SK-N-SH treated with all-trans-retinoic acid at 6 μM for 48 hours (cell line): ENCODE data around the gene TRPV3.

Source experiments
- ATAC-seq: fragments of 200-7000 bp; cut with Tn5 transposase; 3 replicates; pipeline ENCODE4 v1.9.1; 2020; ENCODE audit warnings: mild to moderate bottlenecking, moderate library complexity
- ARNTL ChIP-seq: fragments of 450-650 bp; formaldehyde crosslinking; IDR thresholded peaks from 2 replicates; pipeline ENCODE4 v1.5.0; 2020; ENCODE audit warnings: low read depth, mild to moderate bottlenecking, moderate library complexity, borderline replicate concordance
- BACH2 ChIP-seq: fragments of 250-450 bp; sonication (Bioruptor Pico); IDR thresholded peaks from 2 replicates; pipeline ENCODE4 v1.9.0; 2021; ENCODE audit warnings: mild to moderate bottlenecking, borderline replicate concordance
- CREB5 ChIP-seq: fragments of 250-450 bp; sonication (Bioruptor Pico); IDR thresholded peaks from 2 replicates; pipeline ENCODE4 v1.5.1; 2020; ENCODE audit warnings: low read depth, mild to moderate bottlenecking, moderate library complexity
- CSDC2 ChIP-seq: fragments of 250-450 bp; sonication (Bioruptor Pico); IDR thresholded peaks from 2 replicates; pipeline ENCODE4 v1.5.0; 2020; ENCODE audit warnings: mild to moderate bottlenecking, moderate library complexity
- CSRNP3 ChIP-seq: fragments of 250-450 bp; sonication (Bioruptor Pico); IDR thresholded peaks from 2 replicates; pipeline ENCODE4 v1.5.1; 2021; ENCODE audit warnings: mild to moderate bottlenecking, moderate library complexity
- ESRRG ChIP-seq: fragments of 250-450 bp; sonication (Bioruptor Pico); IDR thresholded peaks from 2 replicates; pipeline ENCODE4 v1.6.1; 2021; ENCODE audit warnings: mild to moderate bottlenecking
- GLIS3 ChIP-seq: fragments of 250-450 bp; sonication (Bioruptor Pico); IDR thresholded peaks from 2 replicates; pipeline ENCODE4 v1.5.0; 2020; ENCODE audit warnings: mild to moderate bottlenecking, moderate library complexity
- ISL1 ChIP-seq: fragments of 250-450 bp; sonication (Bioruptor Pico); IDR thresholded peaks from 2 replicates; pipeline ENCODE4 v2.1.2; 2022; ENCODE audit warnings: mild to moderate bottlenecking, moderate library complexity
- PATZ1 ChIP-seq: fragments of 250-450 bp; sonication (Bioruptor Pico); IDR thresholded peaks from 2 replicates; pipeline ENCODE4 v1.8.0; 2020; ENCODE audit warnings: mild to moderate bottlenecking, moderate library complexity, borderline replicate concordance
- POU6F1 ChIP-seq: fragments of 250-450 bp; sonication (Bioruptor Pico); IDR thresholded peaks from 2 replicates; pipeline ENCODE4 v1.8.0; 2021; ENCODE audit warnings: low read depth, mild to moderate bottlenecking, moderate library complexity, borderline replicate concordance
- PPARA ChIP-seq: fragments of 250-450 bp; sonication (Bioruptor Pico); IDR thresholded peaks from 2 replicates; pipeline ENCODE4 v1.5.0; 2020; ENCODE audit warnings: mild to moderate bottlenecking, borderline replicate concordance
- RARB ChIP-seq: fragments of 250-450 bp; sonication (Bioruptor Pico); IDR thresholded peaks from 2 replicates; pipeline ENCODE4 v1.8.0; 2021; ENCODE audit warnings: mild to moderate bottlenecking, moderate library complexity
- SNAI2 ChIP-seq: fragments of 250-450 bp; sonication (Bioruptor Pico); IDR thresholded peaks from 2 replicates; pipeline ENCODE4 v1.5.0; 2020; ENCODE audit warnings: mild to moderate bottlenecking, moderate library complexity
- TCF4 ChIP-seq: fragments of 250-450 bp; sonication (Bioruptor Pico); IDR thresholded peaks from 2 replicates; pipeline ENCODE4 v1.8.0; 2021; ENCODE audit warnings: mild to moderate bottlenecking, moderate library complexity, borderline replicate concordance
- TOX ChIP-seq: fragments of 250-450 bp; sonication (Bioruptor Pico); IDR thresholded peaks from 2 replicates; pipeline ENCODE4 v1.8.0; 2021; ENCODE audit warnings: mild to moderate bottlenecking, moderate library complexity, borderline replicate concordance
- ZC3H10 ChIP-seq: fragments of 250-450 bp; sonication (Bioruptor Pico); IDR thresholded peaks from 2 replicates; pipeline ENCODE4 v1.5.1; 2021; ENCODE audit warnings: mild to moderate bottlenecking, moderate library complexity
- ZFP3 ChIP-seq: fragments of 250-450 bp; sonication (Bioruptor Pico); IDR thresholded peaks from 2 replicates; pipeline ENCODE4 v1.5.0; 2020; ENCODE audit warnings: mild to moderate bottlenecking, moderate library complexity
- ZFP30 ChIP-seq: fragments of 450-650 bp; formaldehyde crosslinking; IDR thresholded peaks from 2 replicates; pipeline ENCODE4 v1.5.0; 2022; ENCODE audit warnings: mild to moderate bottlenecking, moderate library complexity
- ZNF565 ChIP-seq: fragments of 450-650 bp; formaldehyde crosslinking; conservative IDR thresholded peaks from 2 replicates; pipeline ENCODE4 v1.5.0; 2020; ENCODE audit warnings: low read depth, mild to moderate bottlenecking, moderate library complexity
- ZNF70 ChIP-seq: fragments of 450-650 bp; formaldehyde crosslinking; IDR thresholded peaks from 2 replicates; pipeline ENCODE4 v1.5.0; 2020; ENCODE audit warnings: mild to moderate bottlenecking, moderate library complexity

Gene TRPV3

GRCh38 chr17:3544365-3544764 lies 13.2 kb downstream of the TRPV3 start:
- TF ChIP-seq ZC3H10 (CRISPR knock-in tag) (no peak), CREB5 (CRISPR knock-in tag) (no peak), TOX (CRISPR knock-in tag) (no peak), BACH2 (CRISPR knock-in tag) (no peak)
- no peak for ATAC-seq

- no peak for TF ChIP-seq ZFP30 (CRISPR knock-in tag)
- no peak for TF ChIP-seq CREB5 (CRISPR knock-in tag)
- TF ChIP-seq CSDC2 (CRISPR knock-in tag), result no peak
- TF ChIP-seq POU6F1 (CRISPR knock-in tag), result no peak
- TF ChIP-seq ESRRG (CRISPR knock-in tag), result no peak
- TF ChIP-seq RARB (CRISPR knock-in tag), result no peak
- TF ChIP-seq ZC3H10 (CRISPR knock-in tag), result no peak
- TF ChIP-seq GLIS3 (CRISPR knock-in tag), result no peak
- TF ChIP-seq PATZ1 (CRISPR knock-in tag), result no peak
- no peak for TF ChIP-seq ZFP3
- TF ChIP-seq PPARA (CRISPR knock-in tag), result no peak
- no peak for TF ChIP-seq SNAI2 (CRISPR knock-in tag)
- no peak for ATAC-seq
These were observed 14.2 kb downstream of the TRPV3 start for GRCh38 chr17:3543453-3543852.

- TF ChIP-seq POU6F1 (CRISPR knock-in tag) (no peak), PPARA (CRISPR knock-in tag) (no peak)
- no peak for ATAC-seq
These were observed 15.1 kb downstream of the TRPV3 start for GRCh38 chr17:3542410-3543088.

- ATAC-seq, result no peak
- TF ChIP-seq ZC3H10 (CRISPR knock-in tag) (no peak), ZFP3 (no peak), ARNTL (CRISPR knock-in tag) (no peak)
These were observed 17.6 kb downstream of the TRPV3 start for GRCh38 chr17:3539881-3540540.

- ATAC-seq, result no peak
- TF ChIP-seq BACH2 (CRISPR knock-in tag), result no peak
- TF ChIP-seq PATZ1 (CRISPR knock-in tag), result no peak
- TF ChIP-seq ZNF565 (CRISPR knock-in tag), result no peak
- no peak for TF ChIP-seq CSDC2 (CRISPR knock-in tag)
- no peak for TF ChIP-seq ZNF70 (CRISPR knock-in tag)
- no peak for TF ChIP-seq CSRNP3
- TF ChIP-seq TCF4, result no peak
- TF ChIP-seq ESRRG (CRISPR knock-in tag), result no peak
- no peak for TF ChIP-seq ISL1 (CRISPR knock-in tag)
- TF ChIP-seq CREB5 (CRISPR knock-in tag), result no peak
- no peak for TF ChIP-seq ZFP30 (CRISPR knock-in tag)
- TF ChIP-seq GLIS3 (CRISPR knock-in tag), result no peak
These were observed 20.9 kb downstream of the TRPV3 start for GRCh38 chr17:3536716-3537115.
